NCI-H2107 (cell line): ENCODE data around the gene DBX2.
"Not testable (repeated sequence)": the region's sequence is repeated elsewhere in the genome, so short reads cannot be mapped to it uniquely, and the experiment has no call there.

Source experiments
- DNase-seq: peaks from one replicate; lab custom pipeline; 2025; lab: John Stamatoyannopoulos, UW

The DBX2 gene

GRCh38 chr12:45050751-45051571 lies at the start of gene DBX2:
Gene DBX2 (minus strand): TSS chr12:45051099. CDS start chr12:45050927, 172 bp downstream.
- no peak for DNase-seq

GRCh38 chr12:45098766-45099165 lies 47.9 kb upstream of the DBX2 start:
- DNase-seq, result no peak

GRCh38 chr12:45095417-45095816 lies 44.5 kb upstream of the DBX2 start:
- not testable (repeated sequence) for DNase-seq

- no peak for DNase-seq
Observed at GRCh38 chr12:45093051-45093450, 42.2 kb upstream of the DBX2 start.

- DNase-seq, result no peak
Observed at GRCh38 chr12:45089411-45090075, 38.6 kb upstream of the DBX2 start.

- no peak for DNase-seq
Observed at GRCh38 chr12:45088608-45089007, 37.7 kb upstream of the DBX2 start.

- DNase-seq, result not testable (repeated sequence)
Observed at GRCh38 chr12:45084248-45084647, 33.3 kb upstream of the DBX2 start.

GRCh38 chr12:45077251-45077650 lies 26.4 kb upstream of the DBX2 start:
- no peak for DNase-seq

DNA sequence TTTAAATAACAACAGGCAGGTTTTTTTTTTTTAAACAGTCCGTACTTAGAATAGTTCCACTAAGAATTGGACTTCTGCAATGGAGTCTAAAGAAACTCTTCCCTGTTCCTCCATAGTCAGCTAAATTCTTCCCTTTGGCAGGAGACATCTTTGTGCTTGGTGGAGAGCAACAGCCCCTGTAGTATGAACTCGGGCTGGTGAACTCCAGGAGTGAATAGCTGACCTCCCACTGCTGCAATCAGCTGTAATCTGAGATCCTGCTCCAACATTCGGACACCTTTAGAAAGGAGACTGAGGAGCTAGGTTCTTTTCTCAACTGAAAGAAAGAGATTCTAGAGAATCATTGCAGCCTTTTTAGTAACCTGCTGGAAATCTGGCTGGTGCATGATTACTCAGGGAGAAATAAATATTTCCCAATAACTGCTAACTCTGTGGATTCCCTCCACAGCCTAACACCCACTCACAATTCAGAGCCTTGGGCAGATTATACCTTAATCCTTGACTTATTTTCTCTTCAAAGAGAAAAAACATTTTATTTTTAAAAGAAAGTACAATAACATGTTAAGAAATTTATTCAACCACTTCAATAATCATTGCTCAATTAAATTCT lies 25.6 kb upstream of the DBX2 start:
- no peak for DNase-seq

- DNase-seq, result no peak
Observed at GRCh38 chr12:45075587-45076282, 24.8 kb upstream of the DBX2 start.

DNA sequence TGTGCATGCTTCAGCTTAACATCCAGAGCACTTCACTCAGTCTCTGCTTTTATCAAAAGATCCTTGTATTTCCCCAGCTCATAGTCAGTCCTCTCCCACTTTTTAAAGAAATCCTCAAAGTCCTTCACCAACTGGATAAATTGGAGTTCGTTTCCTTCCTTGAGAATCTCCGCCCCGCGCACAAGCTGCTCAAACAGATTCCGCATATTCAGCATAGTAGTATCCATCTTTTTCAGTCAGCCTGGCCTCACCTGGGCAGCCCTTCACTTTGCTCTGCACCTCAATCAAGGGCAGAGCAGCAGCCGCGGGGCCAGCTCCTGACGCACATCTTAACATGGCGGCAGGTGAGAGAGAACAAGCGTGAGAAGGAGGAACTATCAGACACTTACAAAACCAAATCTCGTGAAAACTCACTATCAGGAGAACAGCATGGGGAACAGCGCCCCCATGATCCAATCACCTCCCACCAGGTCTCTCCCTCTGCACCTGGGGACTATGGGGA lies 14.3 kb upstream of the DBX2 start:
- DNase-seq, result no peak

GRCh38 chr12:45060976-45061375 lies 10.1 kb upstream of the DBX2 start:
- DNase-seq, result no peak

- DNase-seq, result no peak
Observed at GRCh38 chr12:45051572-45052125, 750 bp upstream of the DBX2 start.

DNA sequence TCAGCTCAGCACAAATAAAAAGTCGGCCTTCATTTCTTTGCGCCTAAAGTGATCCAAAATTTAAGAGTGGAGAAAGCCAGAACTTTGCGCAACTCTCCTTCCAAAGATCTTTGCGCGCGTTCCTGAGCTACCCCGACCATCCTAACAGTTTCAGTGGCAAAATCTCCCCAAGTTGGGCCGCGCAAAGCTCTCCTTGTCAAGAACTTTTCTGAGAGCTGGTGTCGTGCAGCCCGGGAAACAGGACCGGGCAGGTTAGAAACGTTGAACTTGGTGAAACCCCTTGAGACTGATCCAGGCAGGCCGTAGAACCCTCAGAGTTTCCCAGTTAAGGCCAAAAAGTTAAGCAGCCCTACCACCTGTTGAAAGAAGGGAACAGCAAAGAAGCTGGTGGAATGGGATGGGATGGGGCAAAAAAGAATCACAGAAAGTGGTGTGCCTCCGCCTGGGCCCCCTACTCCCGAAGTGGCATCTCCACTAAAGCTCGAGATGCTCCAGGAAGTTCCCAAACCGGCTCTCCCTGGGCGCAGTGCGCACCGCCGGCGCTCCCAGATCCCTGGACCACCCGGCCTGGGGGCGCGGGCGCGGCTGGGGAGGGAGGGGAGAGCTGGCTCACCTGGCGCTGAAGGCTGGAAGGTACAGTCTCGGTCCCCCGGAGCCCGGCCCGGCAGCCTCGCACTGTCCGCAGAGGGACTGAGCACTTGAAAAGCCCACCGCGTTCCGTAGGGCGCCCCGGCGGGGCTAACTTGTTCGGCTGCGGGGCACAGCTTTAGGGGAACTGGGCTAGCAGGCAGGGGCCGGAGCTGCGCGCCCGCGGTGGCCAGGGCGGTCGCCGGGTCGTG lies 768 bp downstream of the DBX2 start:
- DNase-seq, result no peak

DNA sequence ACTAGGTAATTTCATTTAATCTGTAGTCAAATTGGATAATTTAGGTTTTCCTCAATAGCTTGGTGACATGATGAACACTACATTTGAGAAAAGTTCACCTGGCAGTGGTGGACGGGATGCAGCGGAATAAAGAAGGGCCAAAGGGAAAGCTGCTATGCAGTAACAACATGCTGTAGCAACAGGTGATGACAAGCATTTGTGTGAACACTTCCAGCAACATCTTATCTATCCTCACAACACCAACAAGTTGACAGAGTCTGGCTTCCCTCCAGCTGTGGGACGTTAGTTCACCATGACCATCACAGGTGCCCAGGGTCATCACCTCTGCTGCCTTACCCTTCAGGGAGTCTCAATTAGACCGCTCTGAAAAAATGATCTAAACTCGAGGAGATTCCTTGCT lies 8.3 kb downstream of the DBX2 start:
- DNase-seq, result no peak

GRCh38 chr12:45040977-45041376 lies 9.9 kb downstream of the DBX2 start:
- DNase-seq, result no peak

- DNase-seq, result no peak
Observed at GRCh38 chr12:45039757-45040156, 11.1 kb downstream of the DBX2 start.

GRCh38 chr12:45034861-45035265 lies 16.0 kb downstream of the DBX2 start:
- DNase-seq, result no peak

- DNase-seq, result no peak
Observed at GRCh38 chr12:45017916-45018315, 33.0 kb downstream of the DBX2 start.

GRCh38 chr12:45014396-45014795 lies 36.5 kb downstream of the DBX2 start:
- no peak for DNase-seq

- DNase-seq, result no peak
Observed at GRCh38 chr12:45012749-45013148, 38.1 kb downstream of the DBX2 start.
